Neural progenitor cell (in vitro differentiated cells): ENCODE measurements around the gene LSM2.
"Not testable (repeated sequence)": the region's sequence is repeated elsewhere in the genome, so short reads cannot be mapped to it uniquely, and the experiment has no call there.

Experiments
- EZH2 ChIP-seq: fragments of 200-600 bp; sonication (generic); IDR thresholded peaks from 2 replicates; pipeline ENCODE4 v1.6.1; 2017; ENCODE audit warnings: antibody characterized with exemption, mild to moderate bottlenecking, moderate library complexity
- EZH2phosphoT487 ChIP-seq: fragments of 200-600 bp; sonication (generic); IDR thresholded peaks from 2 replicates; pipeline ENCODE4 v1.6.1; 2017; ENCODE audit warnings: antibody characterized with exemption
- TF ChIP-seq, protein P1 (sequence below): fragments of 200-600 bp; sonication (generic); IDR thresholded peaks from 2 replicates; pipeline ENCODE4 v1.5.1; 2017; ENCODE audit warnings: antibody characterized with exemption, mild to moderate bottlenecking

- TF ChIP-seq, protein P1, sequence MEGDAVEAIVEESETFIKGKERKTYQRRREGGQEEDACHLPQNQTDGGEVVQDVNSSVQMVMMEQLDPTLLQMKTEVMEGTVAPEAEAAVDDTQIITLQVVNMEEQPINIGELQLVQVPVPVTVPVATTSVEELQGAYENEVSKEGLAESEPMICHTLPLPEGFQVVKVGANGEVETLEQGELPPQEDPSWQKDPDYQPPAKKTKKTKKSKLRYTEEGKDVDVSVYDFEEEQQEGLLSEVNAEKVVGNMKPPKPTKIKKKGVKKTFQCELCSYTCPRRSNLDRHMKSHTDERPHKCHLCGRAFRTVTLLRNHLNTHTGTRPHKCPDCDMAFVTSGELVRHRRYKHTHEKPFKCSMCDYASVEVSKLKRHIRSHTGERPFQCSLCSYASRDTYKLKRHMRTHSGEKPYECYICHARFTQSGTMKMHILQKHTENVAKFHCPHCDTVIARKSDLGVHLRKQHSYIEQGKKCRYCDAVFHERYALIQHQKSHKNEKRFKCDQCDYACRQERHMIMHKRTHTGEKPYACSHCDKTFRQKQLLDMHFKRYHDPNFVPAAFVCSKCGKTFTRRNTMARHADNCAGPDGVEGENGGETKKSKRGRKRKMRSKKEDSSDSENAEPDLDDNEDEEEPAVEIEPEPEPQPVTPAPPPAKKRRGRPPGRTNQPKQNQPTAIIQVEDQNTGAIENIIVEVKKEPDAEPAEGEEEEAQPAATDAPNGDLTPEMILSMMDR, result not testable (repeated sequence)
- not testable (repeated sequence) for TF ChIP-seq EZH2, EZH2phosphoT487
Measured at GRCh38 chr6:31793927-31794245, 12.9 kb downstream of the LSM2 start.
